Measurements from ENCODE around the gene RDM1. TPM values are rescaled to one million over a fixed set of nuclear protein-coding genes. Genes with fewer than 3 reads are reported as not detected.

Gene RDM1
- polyA plus RNA-seq, 1 donor (not counting 4 experiments of a cell fraction or from before 2014, with no cell fraction given), result 1.1 TPM

DNA sequence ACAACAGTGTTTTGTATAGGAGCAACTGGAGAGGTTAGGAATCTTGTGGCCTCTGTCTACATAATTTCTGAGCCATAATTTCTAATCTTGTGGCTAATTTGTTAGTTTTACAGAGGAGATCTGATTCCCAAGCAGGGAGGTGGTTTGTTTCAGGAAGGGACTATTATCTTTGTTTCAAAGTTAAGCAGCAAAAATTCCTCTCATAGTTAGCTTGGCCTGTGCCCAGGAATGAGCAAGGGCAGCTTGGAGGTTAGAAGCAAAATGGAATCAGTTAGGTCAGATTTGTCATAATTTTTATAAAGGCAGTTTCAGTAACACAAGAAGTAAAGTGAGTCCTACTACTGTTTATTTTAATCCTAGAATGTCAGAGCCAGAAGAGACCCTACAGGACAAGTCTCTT, 2.0 kb upstream of the RDM1 start:
- Histone ChIP-seq H4K20me1 (ENCODE audit: control insufficient read depth, extremely low read depth, insufficient read depth, low read length) (no peaks in the 10 kb centered on the region), H3K9me3 (ENCODE audit: control insufficient read depth, low read depth, low read length) (no peaks in the 10 kb centered on the region), H3K4me1 (ENCODE audit: control insufficient read depth, extremely low read depth, insufficient read depth, low read length) (peaks cover 3% of the 10 kb centered on the region), H3K9me1 (ENCODE audit: control insufficient read depth, extremely low read depth, insufficient read depth, low read length) (no peaks in the 10 kb centered on the region), H3K36me3 (ENCODE audit: control insufficient read depth in 2 of 2, extremely low read depth in 1 of 2, insufficient read depth in 2 of 2, low read length in 2 of 2) (no peaks in the 10 kb centered on the region), H3K4me2 (ENCODE audit: control insufficient read depth, extremely low read depth, insufficient read depth, low read depth, low read length) (no peak overlapping the region), H3K9ac (ENCODE audit: control insufficient read depth, extremely low read depth, insufficient read depth, low read length) (no peak overlapping the region), H3K27ac (ENCODE audit: control insufficient read depth, insufficient read depth, low read length) (no peak overlapping the region), H3K27me3 (ENCODE audit: control insufficient read depth, extremely low read depth, insufficient read depth, low read length) (no peaks in the 10 kb centered on the region), H2AFZ (ENCODE audit: control insufficient read depth, low read length) (no peak overlapping the region), H3K4me3 (ENCODE audit: control insufficient read depth in 2 of 3, extremely low read depth in 1 of 3, insufficient read depth in 2 of 3, low read depth in 1 of 3, low read length in 3 of 3) (no peak overlapping the region), H3K79me2 (ENCODE audit: control insufficient read depth, insufficient read depth, low read length) (no peaks in the 10 kb centered on the region)
- TF ChIP-seq CTCF (optimal IDR thresholded peaks at IDR 0.05 in 1 of 3, IDR thresholded peaks at IDR 0.05 in 1 of 3, conservative IDR thresholded peaks at IDR 0.05 in 1 of 3; ENCODE audit: extremely low read depth in 1 of 3, insufficient read depth in 2 of 3, low read length in 3 of 3), result no peak
- FAIRE-seq (no peak), DNase-seq (ENCODE audit: low read depth, low spot score) (no peak)
- dilution Hi-C loops (cut with MboI; ENCODE audit: extremely low pct_ligation_motif_present, low sequenced_read_pairs), result no loop called here

DNA sequence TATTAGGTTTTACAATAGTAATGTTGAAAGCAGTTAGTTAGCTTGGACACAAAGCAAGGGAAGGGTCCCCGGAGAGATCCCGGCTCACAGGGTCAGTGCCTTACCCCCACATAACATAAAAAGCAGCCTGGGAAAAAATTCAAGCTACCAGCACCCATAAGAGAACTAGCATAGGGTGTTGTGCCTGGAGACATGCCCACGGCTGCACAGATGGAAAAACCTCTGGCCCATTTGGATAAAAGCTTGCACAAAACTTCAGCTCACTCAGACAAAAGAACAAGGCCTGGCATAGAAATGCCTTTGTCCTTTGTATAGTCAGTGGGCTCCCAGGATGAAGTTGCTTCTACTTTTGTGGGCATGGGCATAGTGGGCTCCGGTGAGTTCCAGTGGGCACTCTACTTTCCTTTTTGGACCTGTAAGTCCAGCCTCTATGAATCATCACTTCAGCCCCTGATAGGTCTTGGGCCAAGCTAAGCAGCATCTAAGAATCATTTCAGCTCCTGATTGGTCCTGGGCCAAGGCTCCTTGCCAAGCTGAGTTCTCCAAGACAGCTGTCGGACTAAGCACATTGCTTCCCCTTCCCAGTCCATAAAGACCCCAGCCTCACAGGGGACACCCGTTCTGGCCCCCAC, 1.3 kb upstream of the RDM1 start:
- no peaks in the 10 kb centered on the region for H3K79me2 ChIP-seq (ENCODE audit: control insufficient read depth, insufficient read depth, low read length)
- TF ChIP-seq EZH2 (IDR thresholded peaks at IDR 0.05; ENCODE audit: low read length) (no peak), CTCF (optimal IDR thresholded peaks at IDR 0.05 in 1 of 3, IDR thresholded peaks at IDR 0.05 in 1 of 3, conservative IDR thresholded peaks at IDR 0.05 in 1 of 3; ENCODE audit: extremely low read depth in 1 of 3, insufficient read depth in 2 of 3, low read length in 3 of 3) (no peak)
- DNase-seq (ENCODE audit: low read depth, low spot score), result no peak
- no peak overlapping the region for H3K27ac ChIP-seq (ENCODE audit: control insufficient read depth, insufficient read depth, low read length)
- peaks cover 3% of the 10 kb centered on the region for H3K4me1 ChIP-seq (ENCODE audit: control insufficient read depth, extremely low read depth, insufficient read depth, low read length)
- H4K20me1 ChIP-seq (ENCODE audit: control insufficient read depth, extremely low read depth, insufficient read depth, low read length), result no peaks in the 10 kb centered on the region
- no peaks in the 10 kb centered on the region for H3K9me1 ChIP-seq (ENCODE audit: control insufficient read depth, extremely low read depth, insufficient read depth, low read length)
- H3K4me2 ChIP-seq (ENCODE audit: control insufficient read depth, extremely low read depth, insufficient read depth, low read depth, low read length), result no peak overlapping the region
- no peak for FAIRE-seq
- H3K4me3 ChIP-seq (ENCODE audit: control insufficient read depth in 2 of 3, extremely low read depth in 1 of 3, insufficient read depth in 2 of 3, low read depth in 1 of 3, low read length in 3 of 3), result no peak overlapping the region
- dilution Hi-C loops (cut with MboI; ENCODE audit: extremely low pct_ligation_motif_present, low sequenced_read_pairs), result no loop called here
- no peak overlapping the region for H2AFZ ChIP-seq (ENCODE audit: control insufficient read depth, low read length)
- H3K36me3 ChIP-seq (ENCODE audit: control insufficient read depth in 2 of 2, extremely low read depth in 1 of 2, insufficient read depth in 2 of 2, low read length in 2 of 2), result no peaks in the 10 kb centered on the region
- no peaks in the 10 kb centered on the region for H3K27me3 ChIP-seq (ENCODE audit: control insufficient read depth, extremely low read depth, insufficient read depth, low read length)
- H3K9ac ChIP-seq (ENCODE audit: control insufficient read depth, extremely low read depth, insufficient read depth, low read length), result no peak overlapping the region
- no peaks in the 10 kb centered on the region for H3K9me3 ChIP-seq (ENCODE audit: control insufficient read depth, low read depth, low read length)
